MCF 10A (cell line): Measurements from ENCODE around the gene AGBL1. TPM values are rescaled to one million over a fixed set of nuclear protein-coding genes. Genes with fewer than 3 reads are reported as not detected.

Source experiments
- BruUV-seq: library from RNA; stranded (reverse); fragments of 400-500 nt; replicated peaks from 2 replicates; lab custom pipeline; 2021; lab: Mats Ljungman, UMichigan
- CTCF ChIA-PET: fragments of 300-600 bp; sonication (Branson Sonifier 250); formaldehyde crosslinking; extraction: SDS; loops from one replicate; lab custom pipeline; 2021; ENCODE audit warnings: antibody characterized with exemption, inconsistent platforms; lab: Yijun Ruan, JAX
- POLR2A ChIA-PET: fragments of 300-600, 350-650 bp; sonication (Branson Sonifier 250); formaldehyde crosslinking; extraction: SDS; loops from one replicate; lab custom pipeline; 2020; ENCODE audit warnings: antibody characterized with exemption, inconsistent platforms; lab: Yijun Ruan, JAX
- DNase-seq: peaks from one replicate; pipeline ENCODE4 v3.0.0-alpha.2; 2018; ENCODE audit not compliant: unreplicated experiment
- H3K27ac Mint-ChIP-seq: one replicate; pipeline ENCODE4 v1.8.0; 2022; ENCODE audit warnings: mild to moderate bottlenecking, low read depth, mixed read lengths; ENCODE audit not compliant: unreplicated experiment
- H3K27me3 Mint-ChIP-seq: one replicate; pipeline ENCODE4 v1.8.0; 2022; ENCODE audit warnings: mixed read lengths; ENCODE audit not compliant: insufficient read depth, unreplicated experiment
- H3K36me3 Mint-ChIP-seq: one replicate; pipeline ENCODE4 v1.8.0; 2022; ENCODE audit warnings: mild to moderate bottlenecking, moderate library complexity, mixed read lengths; ENCODE audit not compliant: insufficient read depth, unreplicated experiment
- H3K4me1 Mint-ChIP-seq: one replicate; pipeline ENCODE4 v1.8.0; 2022; ENCODE audit warnings: mixed read lengths; ENCODE audit not compliant: insufficient read depth, unreplicated experiment
- H3K4me3 Mint-ChIP-seq: one replicate; pipeline ENCODE4 v1.8.0; 2022; ENCODE audit warnings: mild to moderate bottlenecking, moderate library complexity, mixed read lengths; ENCODE audit not compliant: unreplicated experiment
- H3K9me3 Mint-ChIP-seq: one replicate; pipeline ENCODE4 v1.8.0; 2022; ENCODE audit warnings: mixed read lengths; ENCODE audit not compliant: unreplicated experiment
- intact Hi-C: fragments of 100-400 bp; cut with micrococcal nuclease; formaldehyde crosslinking; loops from 2 replicates; pipeline ENCODE4 v1.14.1; 2022
- total RNA-seq: library from RNA; stranded (reverse); gene quantifications from 2 replicates; pipeline ENCODE4 v1.2.3, GENCODE V29; 2022
- TF ChIP-seq, protein P1 (sequence below): fragments of 200-600 bp; IDR thresholded peaks from one replicate; pipeline ENCODE4 v1.8.0; 2022; ENCODE audit warnings: antibody characterized with exemption, mild to moderate bottlenecking; ENCODE audit not compliant: unreplicated experiment

The AGBL1 gene
- total RNA-seq, 1 experiment from 2014 or later, result not detected

DNA sequence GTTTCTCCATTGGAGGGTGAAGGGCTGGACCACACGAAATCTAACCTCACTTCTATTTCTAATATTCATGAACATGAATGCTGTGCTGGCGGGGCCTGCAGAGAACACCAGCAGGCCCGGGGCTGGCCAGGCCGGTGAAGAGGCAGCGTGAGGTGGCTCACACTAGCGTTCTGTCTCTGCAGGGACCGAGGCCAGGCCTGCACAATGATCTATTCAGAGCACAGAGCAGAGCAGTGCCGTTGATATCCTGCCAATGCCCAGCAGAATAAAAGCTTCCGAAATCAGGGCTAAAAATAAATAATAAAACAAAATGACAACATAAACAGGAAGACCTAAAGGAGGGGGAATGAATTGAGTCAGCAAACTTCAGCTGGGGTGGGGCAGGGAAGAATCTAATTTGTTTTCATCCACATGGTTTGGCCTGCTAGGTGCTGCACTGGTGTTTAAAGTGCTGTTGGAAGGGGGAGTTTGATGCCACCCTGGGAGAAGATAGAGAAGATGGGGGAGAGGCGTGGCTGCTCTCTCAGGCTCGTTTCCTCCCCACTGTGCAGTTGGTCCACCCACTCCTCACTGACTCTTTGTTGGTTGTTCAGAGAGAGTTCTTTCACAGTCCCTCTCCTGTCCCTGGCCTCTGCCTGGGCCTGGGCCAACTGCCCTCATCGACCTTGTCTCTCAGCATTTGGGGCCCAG, 837.1 kb downstream of the AGBL1 start:
- DNase-seq, result no peak
- Mint-ChIP-seq H3K4me3 (no peak overlapping the region), H3K27me3 (no peaks in the 10 kb centered on the region), H3K27ac (no peak overlapping the region), H3K9me3 (no peaks in the 10 kb centered on the region), H3K4me1 (no peaks in the 10 kb centered on the region), H3K36me3 (no peaks in the 10 kb centered on the region)
- CTCF ChIA-PET, result interaction anchor here (0.5 to 3.2 kb wide), 14 partner anchors 9 to 1539 kb away, joined by 3 to 31 read pairs (median 4); no protein-coding TSS in a partner anchor
- intact Hi-C loops, result loop anchor here (1.0 to 5.0 kb wide), 6 partner anchors 115 to 1535 kb away; no protein-coding TSS in a partner anchor
- TF ChIP-seq, protein P1, sequence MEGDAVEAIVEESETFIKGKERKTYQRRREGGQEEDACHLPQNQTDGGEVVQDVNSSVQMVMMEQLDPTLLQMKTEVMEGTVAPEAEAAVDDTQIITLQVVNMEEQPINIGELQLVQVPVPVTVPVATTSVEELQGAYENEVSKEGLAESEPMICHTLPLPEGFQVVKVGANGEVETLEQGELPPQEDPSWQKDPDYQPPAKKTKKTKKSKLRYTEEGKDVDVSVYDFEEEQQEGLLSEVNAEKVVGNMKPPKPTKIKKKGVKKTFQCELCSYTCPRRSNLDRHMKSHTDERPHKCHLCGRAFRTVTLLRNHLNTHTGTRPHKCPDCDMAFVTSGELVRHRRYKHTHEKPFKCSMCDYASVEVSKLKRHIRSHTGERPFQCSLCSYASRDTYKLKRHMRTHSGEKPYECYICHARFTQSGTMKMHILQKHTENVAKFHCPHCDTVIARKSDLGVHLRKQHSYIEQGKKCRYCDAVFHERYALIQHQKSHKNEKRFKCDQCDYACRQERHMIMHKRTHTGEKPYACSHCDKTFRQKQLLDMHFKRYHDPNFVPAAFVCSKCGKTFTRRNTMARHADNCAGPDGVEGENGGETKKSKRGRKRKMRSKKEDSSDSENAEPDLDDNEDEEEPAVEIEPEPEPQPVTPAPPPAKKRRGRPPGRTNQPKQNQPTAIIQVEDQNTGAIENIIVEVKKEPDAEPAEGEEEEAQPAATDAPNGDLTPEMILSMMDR, result no peak
- BruUV-seq, result no TSS peak
- POLR2A ChIA-PET, result interaction anchor here (0.7 kb wide), 1 partner anchor 1408 kb away, joined by 3 read pairs; no protein-coding TSS in a partner anchor

DNA sequence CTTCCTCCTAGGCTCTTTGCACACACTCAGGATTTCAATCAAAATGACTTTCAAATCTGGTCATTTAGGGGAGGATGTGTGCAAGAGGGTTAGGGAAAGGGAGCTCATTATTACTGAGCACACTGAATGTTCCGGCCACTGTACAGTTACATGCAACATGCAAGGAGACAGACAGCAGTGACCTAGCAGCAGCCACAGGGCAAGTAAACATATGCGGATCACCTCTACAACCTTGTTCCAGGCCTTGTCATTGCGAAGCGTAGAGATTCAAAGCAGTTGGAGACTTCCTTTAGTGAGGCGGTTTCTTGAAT, 837.6 kb downstream of the AGBL1 start:
- H3K4me1 Mint-ChIP-seq, result no peaks in the 10 kb centered on the region
- CTCF ChIA-PET, result interaction anchor here (0.8 to 1.9 kb wide), 5 partner anchors 26 to 1538 kb away, joined by 3 to 14 read pairs (median 4); no protein-coding TSS in a partner anchor
- TF ChIP-seq, protein P1, result no peak
- DNase-seq, result no peak
- no peak overlapping the region for H3K27ac Mint-ChIP-seq
- H3K4me3 Mint-ChIP-seq, result no peak overlapping the region
- POLR2A ChIA-PET, result no interaction called here
- no peaks in the 10 kb centered on the region for H3K9me3 Mint-ChIP-seq
- BruUV-seq, result no TSS peak
- no peaks in the 10 kb centered on the region for H3K36me3 Mint-ChIP-seq
- no peaks in the 10 kb centered on the region for H3K27me3 Mint-ChIP-seq
- intact Hi-C loops, result loop anchor here (5.0 kb wide), 5 partner anchors 115 to 1535 kb away; no protein-coding TSS in a partner anchor

DNA sequence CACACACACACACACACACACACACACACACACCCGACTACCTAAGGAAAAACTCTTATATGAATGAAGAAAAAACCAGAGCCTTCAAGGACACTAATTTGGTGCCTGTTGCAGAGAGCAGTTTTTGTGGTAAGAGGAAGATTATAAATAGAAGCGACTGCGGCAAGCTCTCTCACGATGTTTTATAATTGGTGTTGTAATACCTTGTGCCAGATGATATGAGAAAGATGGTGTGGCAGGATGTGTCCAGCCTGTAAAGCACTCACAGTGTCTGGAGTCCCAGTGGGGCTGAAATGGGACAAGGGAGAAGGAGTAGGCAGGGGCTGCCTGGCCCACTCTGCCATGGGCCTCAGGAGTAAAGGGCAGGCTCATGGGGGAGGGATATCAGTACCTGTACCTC, 839.9 kb downstream of the AGBL1 start:
- CTCF ChIA-PET, result interaction anchor here (0.8 to 1.6 kb wide), 5 partner anchors 44 to 1354 kb away, joined by 3 to 5 read pairs (median 4); no protein-coding TSS in a partner anchor
- Mint-ChIP-seq H3K9me3 (no peaks in the 10 kb centered on the region), H3K27ac (no peak overlapping the region), H3K4me1 (no peaks in the 10 kb centered on the region), H3K27me3 (no peaks in the 10 kb centered on the region), H3K36me3 (no peaks in the 10 kb centered on the region), H3K4me3 (no peak overlapping the region)
- no TSS peak for BruUV-seq
- no peak for DNase-seq
- POLR2A ChIA-PET, result no interaction called here
- TF ChIP-seq, protein P1, result no peak
- intact Hi-C loops, result loop anchor here (5.0 kb wide), 5 partner anchors 113 to 1533 kb away; no protein-coding TSS in a partner anchor

DNA sequence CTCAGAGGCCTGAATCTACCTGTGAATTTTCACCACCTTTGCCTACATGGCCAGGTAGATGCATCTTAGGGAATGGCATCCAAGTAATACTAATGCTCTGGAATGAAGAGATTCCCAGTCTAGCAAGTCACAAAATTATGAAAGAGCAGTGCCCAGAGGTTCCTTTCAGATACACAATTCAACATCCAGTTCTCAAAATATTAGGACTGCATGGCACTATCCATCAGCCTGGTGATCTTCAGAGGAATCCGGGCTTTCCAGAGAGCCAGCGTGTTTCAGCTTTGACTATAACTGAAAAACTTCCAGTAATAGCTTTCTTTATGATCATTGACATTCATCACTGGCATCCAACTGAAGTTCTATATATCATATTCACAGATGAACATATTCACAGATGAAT, 849.8 kb downstream of the AGBL1 start:
- Mint-ChIP-seq H3K27me3 (peaks cover 11% of the 10 kb centered on the region), H3K4me3 (no peak overlapping the region), H3K27ac (no peak overlapping the region), H3K4me1 (no peaks in the 10 kb centered on the region), H3K9me3 (no peaks in the 10 kb centered on the region), H3K36me3 (no peaks in the 10 kb centered on the region)
- ChIA-PET CTCF (no interaction called here), POLR2A (no interaction called here)
- no peak for DNase-seq
- intact Hi-C loops, result no loop called here
- BruUV-seq, result no TSS peak
- TF ChIP-seq, protein P1, result no peak
